OCI-LY7 (cell line): ENCODE data around the gene CEP89.

Source experiments
- EZH2phosphoT487 ChIP-seq: fragments of 200-600 bp; sonication (generic); IDR thresholded peaks from 2 replicates; pipeline ENCODE4 v1.6.1; 2018; ENCODE audit warnings: low read depth, borderline replicate concordance, mild to moderate bottlenecking, mixed run types, antibody characterized with exemption, low read length, moderate library complexity, mixed read lengths
- TF ChIP-seq, protein P1 (sequence below): fragments of 200-600 bp; sonication (generic); conservative IDR thresholded peaks from 2 replicates; pipeline ENCODE4 v1.5.1; 2014; ENCODE audit warnings: mild to moderate bottlenecking, antibody characterized with exemption, low read length, moderate library complexity, mixed read lengths

DNA sequence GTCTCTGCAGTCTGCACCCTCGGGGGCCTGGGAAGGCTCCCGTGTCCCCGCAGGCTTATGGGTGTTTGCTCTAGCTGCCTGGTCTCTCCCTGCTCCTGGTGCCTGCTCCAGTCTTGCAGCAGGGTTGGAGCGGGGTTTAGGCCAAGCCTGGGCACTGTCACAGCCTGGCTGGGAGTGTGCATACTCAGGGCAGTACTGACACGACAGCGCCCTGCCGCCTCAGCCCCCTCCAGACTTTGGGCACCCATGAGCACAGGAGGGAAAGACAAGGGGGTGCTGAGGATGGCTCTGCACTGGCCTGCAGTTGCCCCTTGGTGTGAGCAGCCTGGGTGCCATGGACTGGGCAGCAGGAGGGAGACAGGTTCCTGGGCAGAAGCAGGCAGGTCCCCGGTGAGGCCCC lies 35.7 kb downstream of the CEP89 start:
- TF ChIP-seq, protein P1, sequence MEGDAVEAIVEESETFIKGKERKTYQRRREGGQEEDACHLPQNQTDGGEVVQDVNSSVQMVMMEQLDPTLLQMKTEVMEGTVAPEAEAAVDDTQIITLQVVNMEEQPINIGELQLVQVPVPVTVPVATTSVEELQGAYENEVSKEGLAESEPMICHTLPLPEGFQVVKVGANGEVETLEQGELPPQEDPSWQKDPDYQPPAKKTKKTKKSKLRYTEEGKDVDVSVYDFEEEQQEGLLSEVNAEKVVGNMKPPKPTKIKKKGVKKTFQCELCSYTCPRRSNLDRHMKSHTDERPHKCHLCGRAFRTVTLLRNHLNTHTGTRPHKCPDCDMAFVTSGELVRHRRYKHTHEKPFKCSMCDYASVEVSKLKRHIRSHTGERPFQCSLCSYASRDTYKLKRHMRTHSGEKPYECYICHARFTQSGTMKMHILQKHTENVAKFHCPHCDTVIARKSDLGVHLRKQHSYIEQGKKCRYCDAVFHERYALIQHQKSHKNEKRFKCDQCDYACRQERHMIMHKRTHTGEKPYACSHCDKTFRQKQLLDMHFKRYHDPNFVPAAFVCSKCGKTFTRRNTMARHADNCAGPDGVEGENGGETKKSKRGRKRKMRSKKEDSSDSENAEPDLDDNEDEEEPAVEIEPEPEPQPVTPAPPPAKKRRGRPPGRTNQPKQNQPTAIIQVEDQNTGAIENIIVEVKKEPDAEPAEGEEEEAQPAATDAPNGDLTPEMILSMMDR, result no peak
- TF ChIP-seq EZH2phosphoT487, result no peak
